C4-2B (cell line): ENCODE measurements around the gene DYNC2LI1.

ENCODE experiments used
- ZFX ChIP-seq: fragments of 450-650 bp; IDR thresholded peaks from 2 replicates; pipeline ENCODE4 v1.6.1; 2017
- TF ChIP-seq, protein P1 (sequence below): fragments of 450-650 bp; conservative IDR thresholded peaks from 2 replicates; pipeline ENCODE4 v1.5.1; 2017; ENCODE audit warnings: mild to moderate bottlenecking

DNA sequence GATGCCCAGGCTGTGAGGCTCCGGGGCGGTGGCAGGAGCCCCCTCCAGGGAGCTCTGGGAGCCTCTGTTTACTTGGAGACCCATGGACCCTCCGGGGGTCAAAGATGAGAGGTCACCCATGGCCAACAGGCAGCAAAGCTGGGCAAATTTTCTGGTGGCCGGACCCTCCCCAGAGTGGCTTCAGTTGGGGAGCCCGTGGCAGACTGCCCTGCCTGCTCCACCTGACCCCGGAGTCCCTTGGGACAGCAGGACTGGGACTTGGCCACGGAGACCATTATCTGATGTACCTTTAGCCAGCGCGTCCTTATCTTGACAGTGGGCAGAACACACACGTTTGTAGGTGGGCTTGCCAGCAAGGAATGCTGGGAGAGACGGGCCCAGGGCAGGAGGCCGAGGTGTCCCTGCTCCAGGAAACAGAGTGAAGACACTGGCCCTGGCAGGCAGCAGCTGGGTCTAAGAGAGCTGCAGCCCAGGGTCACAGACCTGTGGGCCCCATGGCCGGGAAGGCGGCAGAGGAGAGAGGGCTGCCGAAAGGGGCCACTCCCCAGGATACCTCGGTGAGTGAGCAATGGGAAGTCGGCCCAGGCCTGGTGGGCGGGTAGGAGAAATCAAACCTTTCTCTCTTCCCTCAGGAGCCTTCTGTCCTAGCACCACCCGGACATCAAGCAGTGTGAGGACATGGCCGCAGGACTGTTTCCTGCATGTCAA, 64.9 kb downstream of the DYNC2LI1 start, which contains the start of the genes ABCG5 and ABCG8:
- TF ChIP-seq, protein P1, sequence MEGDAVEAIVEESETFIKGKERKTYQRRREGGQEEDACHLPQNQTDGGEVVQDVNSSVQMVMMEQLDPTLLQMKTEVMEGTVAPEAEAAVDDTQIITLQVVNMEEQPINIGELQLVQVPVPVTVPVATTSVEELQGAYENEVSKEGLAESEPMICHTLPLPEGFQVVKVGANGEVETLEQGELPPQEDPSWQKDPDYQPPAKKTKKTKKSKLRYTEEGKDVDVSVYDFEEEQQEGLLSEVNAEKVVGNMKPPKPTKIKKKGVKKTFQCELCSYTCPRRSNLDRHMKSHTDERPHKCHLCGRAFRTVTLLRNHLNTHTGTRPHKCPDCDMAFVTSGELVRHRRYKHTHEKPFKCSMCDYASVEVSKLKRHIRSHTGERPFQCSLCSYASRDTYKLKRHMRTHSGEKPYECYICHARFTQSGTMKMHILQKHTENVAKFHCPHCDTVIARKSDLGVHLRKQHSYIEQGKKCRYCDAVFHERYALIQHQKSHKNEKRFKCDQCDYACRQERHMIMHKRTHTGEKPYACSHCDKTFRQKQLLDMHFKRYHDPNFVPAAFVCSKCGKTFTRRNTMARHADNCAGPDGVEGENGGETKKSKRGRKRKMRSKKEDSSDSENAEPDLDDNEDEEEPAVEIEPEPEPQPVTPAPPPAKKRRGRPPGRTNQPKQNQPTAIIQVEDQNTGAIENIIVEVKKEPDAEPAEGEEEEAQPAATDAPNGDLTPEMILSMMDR = no peak
- TF ChIP-seq ZFX = no peak
